ENCODE measurements around the gene KIRREL3.
"Not testable (repeated sequence)": the region's sequence is repeated elsewhere in the genome, so short reads cannot be mapped to it uniquely, and the experiment has no call there.

Gene KIRREL3

GRCh38 chr11:126380909-126381308 is 619.7 kb downstream of the KIRREL3 start:
- Histone ChIP-seq H3K4me2 (ENCODE audit: low read depth, low read length, poor library complexity, severe bottlenecking) (no peak overlapping the region), H3K9me3 (ENCODE audit: insufficient read depth, low read length) (no peaks in the 10 kb centered on the region), H2AFZ (ENCODE audit: low read depth, low read length, severe bottlenecking) (no peak overlapping the region), H4K20me1 (ENCODE audit: low read depth, low read length) (no peaks in the 10 kb centered on the region), H3K4me3 (ENCODE audit: insufficient read depth, low read length, poor library complexity, severe bottlenecking) (no peak overlapping the region), H3K36me3 (ENCODE audit: low read length) (no peaks in the 10 kb centered on the region), H3K9me2 (replicated peaks; ENCODE audit: insufficient read depth, low read length) (no peaks in the 10 kb centered on the region), H3K27ac (ENCODE audit: low read depth, low read length) (no peak overlapping the region), H3K79me2 (ENCODE audit: insufficient read depth, low read length) (no peaks in the 10 kb centered on the region), H3K9ac (ENCODE audit: low read length) (no peak overlapping the region), H3K27me3 (ENCODE audit: low read length) (no peaks in the 10 kb centered on the region), H3F3A (ENCODE audit: insufficient read depth) (no peaks in the 10 kb centered on the region)
- TF ChIP-seq, protein P1, sequence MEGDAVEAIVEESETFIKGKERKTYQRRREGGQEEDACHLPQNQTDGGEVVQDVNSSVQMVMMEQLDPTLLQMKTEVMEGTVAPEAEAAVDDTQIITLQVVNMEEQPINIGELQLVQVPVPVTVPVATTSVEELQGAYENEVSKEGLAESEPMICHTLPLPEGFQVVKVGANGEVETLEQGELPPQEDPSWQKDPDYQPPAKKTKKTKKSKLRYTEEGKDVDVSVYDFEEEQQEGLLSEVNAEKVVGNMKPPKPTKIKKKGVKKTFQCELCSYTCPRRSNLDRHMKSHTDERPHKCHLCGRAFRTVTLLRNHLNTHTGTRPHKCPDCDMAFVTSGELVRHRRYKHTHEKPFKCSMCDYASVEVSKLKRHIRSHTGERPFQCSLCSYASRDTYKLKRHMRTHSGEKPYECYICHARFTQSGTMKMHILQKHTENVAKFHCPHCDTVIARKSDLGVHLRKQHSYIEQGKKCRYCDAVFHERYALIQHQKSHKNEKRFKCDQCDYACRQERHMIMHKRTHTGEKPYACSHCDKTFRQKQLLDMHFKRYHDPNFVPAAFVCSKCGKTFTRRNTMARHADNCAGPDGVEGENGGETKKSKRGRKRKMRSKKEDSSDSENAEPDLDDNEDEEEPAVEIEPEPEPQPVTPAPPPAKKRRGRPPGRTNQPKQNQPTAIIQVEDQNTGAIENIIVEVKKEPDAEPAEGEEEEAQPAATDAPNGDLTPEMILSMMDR (IDR thresholded peaks at IDR 0.05; ENCODE audit: insufficient read depth, low read length, poor library complexity, severe bottlenecking), result no peak
- no peak for TF ChIP-seq EZH2phosphoT487 (conservative IDR thresholded peaks at IDR 0.05; ENCODE audit: low read length)

- no peaks in the 10 kb centered on the region for H3K36me3 ChIP-seq (ENCODE audit: low read length)
- H4K20me1 ChIP-seq (ENCODE audit: low read depth, low read length), result no peaks in the 10 kb centered on the region
- H3F3A ChIP-seq (ENCODE audit: insufficient read depth), result no peaks in the 10 kb centered on the region
- no peak overlapping the region for H3K27ac ChIP-seq (ENCODE audit: low read depth, low read length)
- no peak overlapping the region for H3K4me2 ChIP-seq (ENCODE audit: low read depth, low read length, poor library complexity, severe bottlenecking)
- no peak overlapping the region for H3K4me3 ChIP-seq (ENCODE audit: insufficient read depth, low read length, poor library complexity, severe bottlenecking)
- TF ChIP-seq, protein P1 (IDR thresholded peaks at IDR 0.05; ENCODE audit: insufficient read depth, low read length, poor library complexity, severe bottlenecking), result no peak
- no peak for TF ChIP-seq EZH2phosphoT487 (conservative IDR thresholded peaks at IDR 0.05; ENCODE audit: low read length)
- H2AFZ ChIP-seq (ENCODE audit: low read depth, low read length, severe bottlenecking), result no peak overlapping the region
- H3K9ac ChIP-seq (ENCODE audit: low read length), result no peak overlapping the region
- H3K9me3 ChIP-seq (ENCODE audit: insufficient read depth, low read length), result no peaks in the 10 kb centered on the region
- no peaks in the 10 kb centered on the region for H3K9me2 ChIP-seq (replicated peaks; ENCODE audit: insufficient read depth, low read length)
- H3K27me3 ChIP-seq (ENCODE audit: low read length), result no peaks in the 10 kb centered on the region
- H3K79me2 ChIP-seq (ENCODE audit: insufficient read depth, low read length), result no peaks in the 10 kb centered on the region
These were observed 621.8 kb downstream of the KIRREL3 start for GRCh38 chr11:126378763-126379162.

- H3K4me2 ChIP-seq (ENCODE audit: low read depth, low read length, poor library complexity, severe bottlenecking), result no peak overlapping the region
- H4K20me1 ChIP-seq (ENCODE audit: low read depth, low read length), result no peaks in the 10 kb centered on the region
- no peak overlapping the region for H2AFZ ChIP-seq (ENCODE audit: low read depth, low read length, severe bottlenecking)
- TF ChIP-seq, protein P1 (IDR thresholded peaks at IDR 0.05; ENCODE audit: insufficient read depth, low read length, poor library complexity, severe bottlenecking), result no peak
- no peak for TF ChIP-seq EZH2phosphoT487 (conservative IDR thresholded peaks at IDR 0.05; ENCODE audit: low read length)
- H3K27me3 ChIP-seq (ENCODE audit: low read length), result no peaks in the 10 kb centered on the region
- no peak overlapping the region for H3K4me3 ChIP-seq (ENCODE audit: insufficient read depth, low read length, poor library complexity, severe bottlenecking)
- no peaks in the 10 kb centered on the region for H3F3A ChIP-seq (ENCODE audit: insufficient read depth)
- no peaks in the 10 kb centered on the region for H3K9me2 ChIP-seq (replicated peaks; ENCODE audit: insufficient read depth, low read length)
- no peak overlapping the region for H3K27ac ChIP-seq (ENCODE audit: low read depth, low read length)
- H3K9me3 ChIP-seq (ENCODE audit: insufficient read depth, low read length), result no peaks in the 10 kb centered on the region
- H3K9ac ChIP-seq (ENCODE audit: low read length), result no peak overlapping the region
- H3K79me2 ChIP-seq (ENCODE audit: insufficient read depth, low read length), result no peaks in the 10 kb centered on the region
- no peaks in the 10 kb centered on the region for H3K36me3 ChIP-seq (ENCODE audit: low read length)
These were observed 624.8 kb downstream of the KIRREL3 start for GRCh38 chr11:126375726-126376125.

DNA sequence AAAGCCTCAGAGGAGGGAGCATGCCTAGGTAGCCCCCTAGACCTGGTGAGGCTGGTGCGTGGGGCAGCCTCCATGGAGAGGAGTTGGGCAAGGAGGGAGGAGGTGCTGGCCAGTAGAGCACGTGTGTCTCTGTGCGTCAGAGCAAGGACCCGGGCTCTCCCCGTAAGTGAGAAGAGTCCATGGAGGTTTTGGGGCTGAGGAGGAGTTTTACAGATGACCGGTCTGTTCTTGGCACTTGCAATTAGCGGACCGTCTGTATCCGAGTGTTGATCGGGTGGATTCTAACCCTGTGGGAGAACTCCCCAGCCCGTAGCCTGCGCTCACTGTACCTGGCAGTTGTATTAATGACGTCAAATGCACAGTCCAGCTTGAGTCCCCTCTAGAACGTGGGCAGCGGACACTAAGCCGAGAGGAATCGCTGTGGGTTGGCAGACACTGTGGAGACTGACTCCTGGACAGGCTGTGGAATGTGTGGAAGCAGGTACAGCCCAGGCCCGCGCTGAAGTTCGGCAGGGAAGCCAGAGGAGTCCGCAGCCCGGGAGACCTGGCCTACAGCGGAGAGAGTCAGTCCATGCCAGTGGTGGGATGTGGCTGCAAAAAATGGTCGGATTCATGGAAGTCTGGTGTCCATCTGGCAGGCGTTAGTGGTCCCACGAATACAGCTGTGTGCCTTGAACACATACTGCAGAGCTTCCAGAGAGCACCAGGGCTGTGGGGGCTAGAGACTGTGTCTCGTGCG is 625.8 kb downstream of the KIRREL3 start:
- H3K79me2 ChIP-seq (ENCODE audit: insufficient read depth, low read length); H2AFZ ChIP-seq (ENCODE audit: low read depth, low read length, severe bottlenecking); H3K27ac ChIP-seq (ENCODE audit: low read depth, low read length): not testable (repeated sequence)

DNA sequence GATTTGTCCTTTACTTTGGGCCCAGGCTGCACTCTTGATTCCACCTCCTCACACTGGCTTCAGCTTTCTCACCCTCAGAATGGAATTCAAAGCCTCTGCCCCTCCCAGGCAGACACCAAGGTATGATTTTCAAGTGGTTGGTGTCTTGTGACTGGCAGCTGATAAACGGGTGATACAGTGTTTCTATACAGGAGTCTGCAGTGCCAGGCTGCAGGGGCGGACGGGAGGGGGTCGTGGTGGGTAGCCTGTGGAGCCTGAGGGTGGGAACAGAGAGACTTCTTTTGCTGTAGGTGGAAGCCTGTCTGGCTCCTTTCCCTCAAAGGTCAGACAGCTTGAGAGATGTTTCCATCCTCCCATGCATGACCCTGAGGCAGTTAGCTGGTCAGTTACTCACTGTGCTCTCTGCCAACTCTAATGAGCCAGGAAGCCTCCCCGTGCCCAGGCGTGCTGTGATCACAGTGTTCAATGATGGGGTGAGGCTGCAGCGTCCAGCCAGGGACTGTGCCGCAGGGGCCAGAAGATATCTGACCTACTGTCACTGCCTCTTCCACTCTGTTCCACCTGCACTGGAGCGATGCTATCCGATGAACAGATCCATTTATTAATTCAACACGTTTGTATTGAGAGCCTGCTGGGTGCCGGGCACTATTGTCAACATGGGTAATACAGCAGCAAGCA is 627.0 kb downstream of the KIRREL3 start:
- not testable (repeated sequence) for H3K27ac ChIP-seq (ENCODE audit: low read depth, low read length); H2AFZ ChIP-seq (ENCODE audit: low read depth, low read length, severe bottlenecking); H3K9ac ChIP-seq (ENCODE audit: low read length); H3K9me3 ChIP-seq (ENCODE audit: insufficient read depth, low read length); H3K9me2 ChIP-seq (replicated peaks; ENCODE audit: insufficient read depth, low read length); H4K20me1 ChIP-seq (ENCODE audit: low read depth, low read length); H3K4me3 ChIP-seq (ENCODE audit: insufficient read depth, low read length, poor library complexity, severe bottlenecking); H3K79me2 ChIP-seq (ENCODE audit: insufficient read depth, low read length); H3K36me3 ChIP-seq (ENCODE audit: low read length); H3K4me2 ChIP-seq (ENCODE audit: low read depth, low read length, poor library complexity, severe bottlenecking); H3K27me3 ChIP-seq (ENCODE audit: low read length); H3F3A ChIP-seq (ENCODE audit: insufficient read depth)

More for the DNA sequence above, 625.8 kb downstream of the KIRREL3 start:
- H4K20me1 ChIP-seq (ENCODE audit: low read depth, low read length); H3K36me3 ChIP-seq (ENCODE audit: low read length); H3K27me3 ChIP-seq (ENCODE audit: low read length); H3K9ac ChIP-seq (ENCODE audit: low read length); H3K9me3 ChIP-seq (ENCODE audit: insufficient read depth, low read length); H3K9me2 ChIP-seq (replicated peaks; ENCODE audit: insufficient read depth, low read length); H3F3A ChIP-seq (ENCODE audit: insufficient read depth); H3K4me2 ChIP-seq (ENCODE audit: low read depth, low read length, poor library complexity, severe bottlenecking); H3K4me3 ChIP-seq (ENCODE audit: insufficient read depth, low read length, poor library complexity, severe bottlenecking): not testable (repeated sequence)

Data from SU-DHL-6 (cell line).